Neural cell (in vitro differentiated cells): ENCODE measurements around the gene LRRK1. TPM values are rescaled to one million over a fixed set of nuclear protein-coding genes. Genes with fewer than 3 reads are reported as not detected.

Experiments
- H2AFZ ChIP-seq: fragments of 200-600, 300-800 bp; sonication (generic), shearing (Covaris generic); 2 replicates; pipeline ENCODE4 v1.6.0; 2014; ENCODE audit warnings: low read depth, mild to moderate bottlenecking, antibody characterized with exemption, low read length, moderate library complexity
- H3F3A ChIP-seq: fragments of 200-600 bp; shearing (Covaris generic); 2 replicates; pipeline ENCODE4 v1.6.1; 2016; ENCODE audit warnings: mild to moderate bottlenecking, moderate library complexity, mixed read lengths, antibody characterized with exemption, low read length; ENCODE audit not compliant: insufficient read depth, poor library complexity, severe bottlenecking
- H3K27ac ChIP-seq: fragments of 200-600, 300-800 bp; sonication (generic), shearing (Covaris generic); 2 replicates; pipeline ENCODE4 v1.5.1; 2014; ENCODE audit warnings: mild to moderate bottlenecking, low read length, moderate library complexity
- H3K27me3 ChIP-seq: fragments of 300-800, 200-600 bp; sonication (generic), shearing (Covaris generic); 2 replicates; pipeline ENCODE4 v1.6.0; 2014; ENCODE audit warnings: mild to moderate bottlenecking, low read depth, low read length, moderate library complexity; ENCODE audit not compliant: insufficient read depth
- H3K36me3 ChIP-seq: fragments of 300-800, 200-600 bp; sonication (generic), shearing (Covaris generic); 2 replicates; pipeline ENCODE4 v1.5.1; 2014; ENCODE audit warnings: mild to moderate bottlenecking, antibody characterized with exemption, low read length, moderate library complexity; ENCODE audit not compliant: insufficient read depth
- H3K4me2 ChIP-seq: fragments of 300-800, 200-600 bp; sonication (generic), shearing (Covaris generic); 2 replicates; pipeline ENCODE4 v1.6.0; 2014; ENCODE audit warnings: mild to moderate bottlenecking, low read length
- H3K4me3 ChIP-seq: fragments of 300-800, 200-600 bp; sonication (generic), shearing (Covaris generic); 2 replicates; pipeline ENCODE4 v1.5.1; 2014; ENCODE audit warnings: mild to moderate bottlenecking, low read length, moderate library complexity
- H3K79me2 ChIP-seq: fragments of 200-600 bp; shearing (Covaris generic); replicated peaks from 2 replicates; pipeline ENCODE4 v1.6.0; 2014; ENCODE audit warnings: mild to moderate bottlenecking, low read length, moderate library complexity; ENCODE audit not compliant: insufficient read depth
- H3K9ac ChIP-seq: fragments of 300-800, 200-600 bp; sonication (generic), shearing (Covaris generic); 2 replicates; pipeline ENCODE4 v1.6.1; 2016; ENCODE audit warnings: mild to moderate bottlenecking, low read length, mixed read lengths
- H3K9me2 ChIP-seq: fragments of 200-600 bp; shearing (Covaris generic); 2 replicates; pipeline ENCODE4 v1.6.1; 2016; ENCODE audit warnings: mild to moderate bottlenecking, low read length, mixed read lengths; ENCODE audit not compliant: insufficient read depth
- H3K9me3 ChIP-seq: fragments of 200-600, 300-800 bp; sonication (generic), shearing (Covaris generic); 2 replicates; pipeline ENCODE4 v1.6.1; 2016; ENCODE audit warnings: mild to moderate bottlenecking, mixed run types, low read length, moderate library complexity, mixed read lengths
- H4K20me1 ChIP-seq: fragments of 200-600 bp; shearing (Covaris generic); 2 replicates; pipeline ENCODE4 v1.6.1; 2016; ENCODE audit warnings: mild to moderate bottlenecking, mixed run types; ENCODE audit not compliant: insufficient read depth
- CTCF ChIP-seq: fragments of 450-650 bp; IDR thresholded peaks from 2 replicates; pipeline ENCODE4 v1.5.1; 2014; ENCODE audit warnings: antibody characterized with exemption, mild to moderate bottlenecking, moderate library complexity; ENCODE audit not compliant: poor library complexity, severe bottlenecking
- EP300 ChIP-seq: fragments of 450-650 bp; conservative IDR thresholded peaks from 2 replicates; pipeline ENCODE4 v1.6.1; 2014; ENCODE audit warnings: antibody characterized with exemption, mild to moderate bottlenecking, moderate library complexity; ENCODE audit not compliant: poor library complexity, severe bottlenecking
- EZH2 ChIP-seq: fragments of 200-600, 300-800 bp; shearing (Covaris generic), sonication (generic); IDR thresholded peaks from 2 replicates; pipeline ENCODE4 v1.6.1; 2014; ENCODE audit warnings: antibody characterized with exemption, low read length, borderline replicate concordance, mild to moderate bottlenecking; ENCODE audit not compliant: insufficient read depth, poor library complexity, severe bottlenecking
- MXI1 ChIP-seq: fragments of 450-650 bp; conservative IDR thresholded peaks from 2 replicates; pipeline ENCODE4 v1.6.1; 2014; ENCODE audit warnings: antibody characterized with exemption, mild to moderate bottlenecking; ENCODE audit not compliant: poor library complexity, severe bottlenecking
- POLR2AphosphoS5 ChIP-seq: IDR thresholded peaks from 2 replicates; pipeline ENCODE4 v1.6.1; 2012
- RAD21 ChIP-seq: fragments of 450-650 bp; conservative IDR thresholded peaks from 2 replicates; pipeline ENCODE4 v1.6.1; 2014; ENCODE audit warnings: antibody characterized with exemption, mild to moderate bottlenecking, moderate library complexity
- SMC3 ChIP-seq: fragments of 450-650 bp; conservative IDR thresholded peaks from 2 replicates; pipeline ENCODE4 v1.6.1; 2014; ENCODE audit warnings: antibody characterized with exemption, mild to moderate bottlenecking, moderate library complexity; ENCODE audit not compliant: poor library complexity
- TAF1 ChIP-seq: IDR thresholded peaks from 2 replicates; pipeline ENCODE4 v1.6.1; 2012; ENCODE audit warnings: low read depth
- polyA plus RNA-seq: library from polyadenylated mRNA; depleted of rRNA; stranded (reverse); fragments of >200 nt; gene quantifications from 2 replicates; pipeline ENCODE4 v1.2.3, GENCODE V29; 2014
- TF ChIP-seq, protein P1 (sequence below): IDR thresholded peaks from 2 replicates; pipeline ENCODE4 v1.6.1; 2012; ENCODE audit warnings: borderline replicate concordance

The LRRK1 gene
- polyA plus RNA-seq, 1 donor from 2014 or later, result 0.06 TPM

DNA sequence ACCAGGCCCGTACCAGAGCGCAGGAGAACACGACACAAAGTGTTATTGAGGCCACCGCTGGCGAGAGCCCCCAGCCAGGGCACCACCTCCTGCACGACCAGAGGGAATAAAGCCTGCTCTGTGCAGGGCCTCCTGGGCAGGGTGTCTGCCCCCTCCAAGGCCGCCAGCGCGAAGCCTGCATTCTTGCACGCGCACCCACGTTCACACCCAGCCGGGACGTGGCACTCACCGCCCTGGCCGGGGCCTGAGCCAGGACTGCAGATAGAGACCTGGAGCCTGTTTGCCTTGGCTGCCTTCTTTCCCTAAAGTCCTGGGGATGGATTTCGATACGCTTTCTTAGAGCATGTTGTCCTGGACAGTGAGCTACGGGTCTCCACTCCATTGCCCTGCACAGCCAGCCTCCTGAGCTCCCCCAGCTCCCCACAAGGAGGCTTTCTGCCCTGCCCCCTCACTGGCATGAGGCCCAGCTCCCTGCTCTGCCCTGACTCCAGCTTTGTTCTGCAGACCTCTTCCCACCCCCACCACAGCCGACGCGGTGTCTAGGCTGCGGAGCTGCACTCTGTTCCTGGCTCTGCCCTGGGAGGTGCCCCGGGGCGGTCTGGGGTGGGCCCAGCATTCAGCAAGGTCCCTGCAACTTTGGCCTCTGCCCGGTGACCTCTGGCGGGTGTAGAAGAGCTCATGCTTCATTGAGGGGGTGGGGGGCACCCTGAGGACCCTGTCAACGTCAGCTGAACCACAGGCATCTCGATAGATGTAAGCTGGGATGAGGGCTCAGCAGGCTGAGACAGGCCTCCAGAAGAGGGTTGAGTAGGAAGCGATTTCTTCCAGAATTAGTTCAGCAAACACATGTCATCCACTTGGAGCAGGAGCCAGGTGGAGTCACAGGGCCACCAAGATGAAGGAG, 145.0 kb downstream of the LRRK1 start:
- H3K9me2 ChIP-seq, result no peaks in the 10 kb centered on the region
- no peak overlapping the region for H3K9ac ChIP-seq
- no peak overlapping the region for H3K27ac ChIP-seq
- H3K4me3 ChIP-seq, result no peak overlapping the region
- no peaks in the 10 kb centered on the region for H4K20me1 ChIP-seq
- no peaks in the 10 kb centered on the region for H3K79me2 ChIP-seq
- no peak for TF ChIP-seq TAF1
- TF ChIP-seq, protein P1, sequence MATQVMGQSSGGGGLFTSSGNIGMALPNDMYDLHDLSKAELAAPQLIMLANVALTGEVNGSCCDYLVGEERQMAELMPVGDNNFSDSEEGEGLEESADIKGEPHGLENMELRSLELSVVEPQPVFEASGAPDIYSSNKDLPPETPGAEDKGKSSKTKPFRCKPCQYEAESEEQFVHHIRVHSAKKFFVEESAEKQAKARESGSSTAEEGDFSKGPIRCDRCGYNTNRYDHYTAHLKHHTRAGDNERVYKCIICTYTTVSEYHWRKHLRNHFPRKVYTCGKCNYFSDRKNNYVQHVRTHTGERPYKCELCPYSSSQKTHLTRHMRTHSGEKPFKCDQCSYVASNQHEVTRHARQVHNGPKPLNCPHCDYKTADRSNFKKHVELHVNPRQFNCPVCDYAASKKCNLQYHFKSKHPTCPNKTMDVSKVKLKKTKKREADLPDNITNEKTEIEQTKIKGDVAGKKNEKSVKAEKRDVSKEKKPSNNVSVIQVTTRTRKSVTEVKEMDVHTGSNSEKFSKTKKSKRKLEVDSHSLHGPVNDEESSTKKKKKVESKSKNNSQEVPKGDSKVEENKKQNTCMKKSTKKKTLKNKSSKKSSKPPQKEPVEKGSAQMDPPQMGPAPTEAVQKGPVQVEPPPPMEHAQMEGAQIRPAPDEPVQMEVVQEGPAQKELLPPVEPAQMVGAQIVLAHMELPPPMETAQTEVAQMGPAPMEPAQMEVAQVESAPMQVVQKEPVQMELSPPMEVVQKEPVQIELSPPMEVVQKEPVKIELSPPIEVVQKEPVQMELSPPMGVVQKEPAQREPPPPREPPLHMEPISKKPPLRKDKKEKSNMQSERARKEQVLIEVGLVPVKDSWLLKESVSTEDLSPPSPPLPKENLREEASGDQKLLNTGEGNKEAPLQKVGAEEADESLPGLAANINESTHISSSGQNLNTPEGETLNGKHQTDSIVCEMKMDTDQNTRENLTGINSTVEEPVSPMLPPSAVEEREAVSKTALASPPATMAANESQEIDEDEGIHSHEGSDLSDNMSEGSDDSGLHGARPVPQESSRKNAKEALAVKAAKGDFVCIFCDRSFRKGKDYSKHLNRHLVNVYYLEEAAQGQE, result no peak
- TF ChIP-seq RAD21, result no peak
- TF ChIP-seq CTCF, result no peak
- no peak for TF ChIP-seq SMC3
- TF ChIP-seq EP300, result no peak
- no peak for TF ChIP-seq MXI1
- no peak for TF ChIP-seq EZH2
- no peak for TF ChIP-seq POLR2AphosphoS5
- no peaks in the 10 kb centered on the region for H3K9me3 ChIP-seq
- H3K27me3 ChIP-seq, result no peaks in the 10 kb centered on the region
- H3K4me2 ChIP-seq, result no peak overlapping the region
- H3K36me3 ChIP-seq, result no peaks in the 10 kb centered on the region
- H3F3A ChIP-seq, result no peaks in the 10 kb centered on the region
- H2AFZ ChIP-seq, result no peak overlapping the region

GRCh38 chr15:101064795-101065569, 145.8 kb downstream of the LRRK1 start:
- H3K79me2 ChIP-seq, result no peaks in the 10 kb centered on the region
- no peaks in the 10 kb centered on the region for H3F3A ChIP-seq
- H3K27me3 ChIP-seq, result no peaks in the 10 kb centered on the region
- no peaks in the 10 kb centered on the region for H4K20me1 ChIP-seq
- no peak overlapping the region for H3K27ac ChIP-seq
- H2AFZ ChIP-seq, result no peak overlapping the region
- TF ChIP-seq EZH2, result no peak
- TF ChIP-seq SMC3, result no peak
- TF ChIP-seq CTCF, result no peak
- TF ChIP-seq, protein P1, result no peak
- no peak for TF ChIP-seq TAF1
- TF ChIP-seq EP300, result no peak
- TF ChIP-seq POLR2AphosphoS5, result no peak
- no peak for TF ChIP-seq RAD21
- H3K9me2 ChIP-seq, result no peaks in the 10 kb centered on the region
- no peaks in the 10 kb centered on the region for H3K36me3 ChIP-seq
- no peak overlapping the region for H3K4me2 ChIP-seq
- H3K9me3 ChIP-seq, result no peaks in the 10 kb centered on the region
- H3K9ac ChIP-seq, result no peak overlapping the region
- H3K4me3 ChIP-seq, result no peak overlapping the region
